ENCODE measurements around the gene NUMA1. TPM values are rescaled to one million over a fixed set of nuclear protein-coding genes. Genes with fewer than 3 reads are reported as not detected.

NUMA1 gene
- total and polyA plus RNA-seq, 2 experiments from 2014 or later: 119 to 417 TPM

GRCh38 chr11:72079819-72080325, 470 bp downstream of the NUMA1 start:
- Histone ChIP-seq H3K4me3 (peak overlapping the region; percentile 61), H3K36me3 (no peaks in the 10 kb centered on the region), H3K4me1 (ENCODE audit: low read depth) (no peaks in the 10 kb centered on the region), H3K27me3 (no peaks in the 10 kb centered on the region), H3K27ac (peak overlapping the region; percentile 89), H3K9me3 (ENCODE audit: low read depth) (no peaks in the 10 kb centered on the region)
- TF ChIP-seq CTCF (IDR thresholded peaks at IDR 0.05; ENCODE audit: low read depth, low read length): no peak
- no peak for DNase-seq (ENCODE audit: low read depth in 1 of 2, low spot score in 1 of 2)

- Histone ChIP-seq H3K27ac (no peak overlapping the region), H3K36me3 (no peaks in the 10 kb centered on the region), H3K9me3 (ENCODE audit: low read depth) (no peaks in the 10 kb centered on the region), H3K4me1 (ENCODE audit: low read depth) (no peaks in the 10 kb centered on the region), H3K27me3 (no peaks in the 10 kb centered on the region), H3K4me3 (no peak overlapping the region)
- DNase-seq (ENCODE audit: low read depth in 1 of 2, low spot score in 1 of 2): no peak
- no peak for TF ChIP-seq CTCF (IDR thresholded peaks at IDR 0.05; ENCODE audit: low read depth, low read length)
Observed at GRCh38 chr11:72078477-72078876, 1.9 kb downstream of the NUMA1 start.

GRCh38 chr11:72075756-72076155, 4.6 kb downstream of the NUMA1 start:
- no peak overlapping the region for H3K4me3 ChIP-seq
- H3K4me1 ChIP-seq (ENCODE audit: low read depth): peaks cover 9% of the 10 kb centered on the region
- no peak for DNase-seq (ENCODE audit: low read depth in 1 of 2, low spot score in 1 of 2)
- TF ChIP-seq CTCF (IDR thresholded peaks at IDR 0.05; ENCODE audit: low read depth, low read length): no peak
- no peak overlapping the region for H3K27ac ChIP-seq
- no peaks in the 10 kb centered on the region for H3K36me3 ChIP-seq
- H3K9me3 ChIP-seq (ENCODE audit: low read depth): no peaks in the 10 kb centered on the region
- H3K27me3 ChIP-seq: no peaks in the 10 kb centered on the region

GRCh38 chr11:72075109-72075508, 5.2 kb downstream of the NUMA1 start:
- Histone ChIP-seq H3K4me3 (no peak overlapping the region), H3K9me3 (ENCODE audit: low read depth) (no peaks in the 10 kb centered on the region), H3K27me3 (no peaks in the 10 kb centered on the region), H3K36me3 (no peaks in the 10 kb centered on the region), H3K4me1 (ENCODE audit: low read depth) (peaks cover 10% of the 10 kb centered on the region), H3K27ac (no peak overlapping the region)
- DNase-seq (ENCODE audit: low read depth in 1 of 2, low spot score in 1 of 2): peak in 1 of 2 donors; percentile 32
- TF ChIP-seq CTCF (IDR thresholded peaks at IDR 0.05; ENCODE audit: low read depth, low read length): peak; percentile 19

GRCh38 chr11:72072348-72072747, 8.0 kb downstream of the NUMA1 start:
- Histone ChIP-seq H3K36me3 (no peaks in the 10 kb centered on the region), H3K4me3 (no peak overlapping the region), H3K27me3 (no peaks in the 10 kb centered on the region), H3K27ac (peak overlapping the region; percentile 55), H3K9me3 (ENCODE audit: low read depth) (no peaks in the 10 kb centered on the region), H3K4me1 (ENCODE audit: low read depth) (peaks cover 23% of the 10 kb centered on the region)
- TF ChIP-seq CTCF (IDR thresholded peaks at IDR 0.05; ENCODE audit: low read depth, low read length): no peak
- DNase-seq (ENCODE audit: low read depth in 1 of 2, low spot score in 1 of 2): peak in 1 of 2 donors; percentile 78
